GM21825 (cell line): Measurements from ENCODE around the gene TAF3.
A peak's percentile ranks its signal among the peaks of the same experiment; 100 is the strongest.

Experiments used
- ATAC-seq: cut with Tn5 transposase; IDR thresholded peaks from one replicate; pipeline ENCODE4 v1.9.1; 2021; ENCODE audit warnings: mild to moderate bottlenecking, moderate library complexity; ENCODE audit not compliant: unreplicated experiment

TAF3 gene

DNA sequence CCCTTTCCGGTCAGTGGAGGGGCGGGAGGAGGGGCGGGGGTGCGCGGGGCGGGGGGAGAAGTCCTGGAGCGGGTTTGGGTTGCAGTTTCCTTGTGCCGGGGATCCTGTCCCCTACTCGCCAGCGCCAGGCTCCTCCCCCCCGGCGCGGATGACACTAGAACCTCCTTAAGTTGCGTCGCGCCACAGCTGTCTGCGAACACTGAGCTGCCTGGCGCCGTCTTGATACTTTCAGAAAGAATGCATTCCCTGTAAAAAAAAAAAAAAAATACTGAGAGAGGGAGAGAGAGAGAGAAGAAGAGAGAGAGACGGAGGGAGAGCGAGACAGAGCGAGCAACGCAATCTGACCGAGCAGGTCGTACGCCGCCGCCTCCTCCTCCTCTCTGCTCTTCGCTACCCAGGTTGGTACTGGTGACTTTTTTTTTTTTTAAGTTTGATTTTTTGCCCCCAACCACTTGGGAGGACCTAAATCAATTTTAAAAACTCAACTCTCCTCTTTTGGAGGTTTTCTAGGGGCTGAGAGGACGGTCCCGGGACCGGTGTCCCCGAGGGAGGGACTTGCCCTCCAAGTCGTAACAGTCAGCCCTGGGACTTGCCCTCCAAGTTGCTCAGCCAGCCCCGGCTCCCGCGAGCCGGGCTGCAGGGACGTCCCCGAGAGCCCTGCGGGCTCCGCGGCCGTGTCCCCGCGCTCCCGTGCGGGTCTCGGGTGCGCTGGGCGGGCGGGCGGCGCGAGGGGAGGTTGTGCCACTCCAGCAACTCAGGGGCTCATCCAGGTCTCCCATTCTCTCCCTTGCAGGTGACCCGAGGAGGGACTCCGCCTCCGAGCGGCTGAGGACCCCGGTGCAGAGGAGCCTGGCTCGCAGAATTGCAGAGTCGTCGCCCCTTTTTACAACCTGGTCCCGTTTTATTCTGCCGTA, 236.4 kb downstream of the TAF3 start, which contains the start of gene GATA3:
TSS of gene GATA3 (plus strand) at position 195 of the 914 bp plus-strand sequence. CDS start 968 bp downstream, outside the sequence.
- peak; percentile 39 for ATAC-seq

DNA sequence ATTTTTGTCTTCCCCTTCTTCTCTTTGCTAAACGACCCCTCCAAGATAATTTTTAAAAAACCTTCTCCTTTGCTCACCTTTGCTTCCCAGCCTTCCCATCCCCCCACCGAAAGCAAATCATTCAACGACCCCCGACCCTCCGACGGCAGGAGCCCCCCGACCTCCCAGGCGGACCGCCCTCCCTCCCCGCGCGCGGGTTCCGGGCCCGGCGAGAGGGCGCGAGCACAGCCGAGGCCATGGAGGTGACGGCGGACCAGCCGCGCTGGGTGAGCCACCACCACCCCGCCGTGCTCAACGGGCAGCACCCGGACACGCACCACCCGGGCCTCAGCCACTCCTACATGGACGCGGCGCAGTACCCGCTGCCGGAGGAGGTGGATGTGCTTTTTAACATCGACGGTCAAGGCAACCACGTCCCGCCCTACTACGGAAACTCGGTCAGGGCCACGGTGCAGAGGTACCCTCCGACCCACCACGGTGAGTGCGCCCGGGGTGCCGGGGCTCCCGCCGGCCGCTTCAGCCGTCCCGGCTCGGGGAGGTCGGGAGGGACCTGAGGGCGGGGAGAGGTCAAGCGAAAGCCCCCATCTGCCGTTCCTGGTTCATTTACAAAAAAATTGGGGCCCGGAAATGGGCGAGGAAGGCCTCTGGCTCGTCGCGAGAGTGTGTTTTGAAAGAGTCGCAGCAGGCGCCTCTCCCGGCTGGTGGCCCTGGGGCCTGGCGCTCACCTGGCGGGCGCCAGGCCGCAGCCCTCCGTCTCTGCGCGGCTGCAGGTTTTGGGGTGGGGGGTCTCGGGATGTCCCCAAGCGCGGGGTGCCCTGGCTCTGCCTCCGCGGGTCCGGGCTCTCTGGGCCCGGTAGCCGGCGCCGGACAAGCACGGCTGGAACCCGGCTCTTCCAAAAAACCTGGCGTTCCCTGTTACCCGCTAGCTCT, 237.4 kb downstream of the TAF3 start:
- no peak for ATAC-seq

DNA sequence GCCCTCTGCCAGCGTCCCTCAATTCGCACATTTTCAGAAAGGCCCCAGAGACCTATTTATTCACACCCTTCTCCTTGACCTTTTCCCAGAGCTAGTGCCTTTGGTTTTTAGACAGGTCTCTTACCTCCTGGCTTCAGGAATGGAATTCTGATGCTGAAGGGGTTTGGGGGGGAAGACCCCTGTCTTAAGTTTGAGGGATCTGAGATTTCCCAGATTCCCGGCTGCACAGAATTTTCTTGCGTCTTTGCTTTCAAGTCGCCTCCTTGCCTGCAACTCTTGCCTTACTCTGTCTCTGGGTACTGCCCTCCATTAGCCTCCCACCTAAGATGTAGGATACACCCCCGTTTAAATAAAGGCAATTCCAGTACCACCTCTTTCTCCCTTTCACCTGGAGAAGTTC, 238.1 kb downstream of the TAF3 start:
- ATAC-seq = no peak

DNA sequence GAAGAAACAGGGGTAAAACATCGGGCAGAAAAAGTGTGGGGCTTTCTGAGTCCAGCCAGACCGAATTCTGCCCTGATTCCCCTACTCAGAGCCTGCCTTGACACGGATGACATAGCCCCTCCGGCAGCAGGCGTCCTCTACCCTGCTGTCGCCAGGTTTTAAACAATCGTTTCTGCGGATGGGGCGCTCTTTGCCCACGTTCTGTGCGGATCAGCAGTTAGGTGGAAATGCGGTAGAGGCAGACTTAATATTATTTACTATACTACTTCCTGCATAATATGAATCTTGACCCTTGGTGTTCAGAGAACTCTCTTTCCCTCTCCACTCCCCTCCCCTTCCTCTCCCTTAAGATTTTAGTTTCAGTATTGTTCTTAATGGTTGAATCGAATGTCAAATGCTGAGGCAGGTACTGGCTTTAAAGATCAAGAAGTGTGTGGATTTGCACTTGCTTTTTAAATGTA, 238.6 kb downstream of the TAF3 start:
- ATAC-seq = peak; percentile 18

DNA sequence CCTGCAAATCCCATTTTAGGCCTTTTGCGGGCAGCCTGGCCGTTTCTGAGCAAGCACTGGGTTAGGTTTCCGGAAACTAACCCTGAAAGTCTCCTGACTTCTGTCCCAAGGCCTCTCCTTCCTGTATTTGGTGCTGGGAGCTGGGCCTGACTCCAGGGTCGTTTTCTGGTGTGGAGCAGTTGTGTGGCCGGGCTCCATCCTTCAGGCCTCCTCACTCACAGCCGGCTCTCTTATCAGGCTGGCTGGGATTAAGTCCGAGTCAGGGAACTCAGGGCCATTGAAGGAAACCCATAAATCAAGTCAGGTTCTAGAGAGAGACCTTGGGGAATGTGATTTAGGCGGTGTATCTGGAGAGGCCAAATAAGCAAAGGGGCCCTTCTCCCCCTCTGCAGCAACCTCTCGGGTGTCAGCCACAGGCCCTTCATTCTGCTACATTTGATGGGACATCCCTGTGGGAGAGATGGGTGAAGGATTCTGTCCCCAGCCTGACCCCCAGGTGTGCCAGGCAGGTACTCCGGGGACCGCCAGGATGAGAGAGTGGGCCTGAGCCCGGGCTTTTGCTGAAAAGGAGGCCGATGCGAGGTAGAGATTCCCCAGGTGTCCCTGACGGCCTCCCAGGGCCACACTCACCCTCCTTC, 239.4 kb downstream of the TAF3 start:
- no peak for ATAC-seq

DNA sequence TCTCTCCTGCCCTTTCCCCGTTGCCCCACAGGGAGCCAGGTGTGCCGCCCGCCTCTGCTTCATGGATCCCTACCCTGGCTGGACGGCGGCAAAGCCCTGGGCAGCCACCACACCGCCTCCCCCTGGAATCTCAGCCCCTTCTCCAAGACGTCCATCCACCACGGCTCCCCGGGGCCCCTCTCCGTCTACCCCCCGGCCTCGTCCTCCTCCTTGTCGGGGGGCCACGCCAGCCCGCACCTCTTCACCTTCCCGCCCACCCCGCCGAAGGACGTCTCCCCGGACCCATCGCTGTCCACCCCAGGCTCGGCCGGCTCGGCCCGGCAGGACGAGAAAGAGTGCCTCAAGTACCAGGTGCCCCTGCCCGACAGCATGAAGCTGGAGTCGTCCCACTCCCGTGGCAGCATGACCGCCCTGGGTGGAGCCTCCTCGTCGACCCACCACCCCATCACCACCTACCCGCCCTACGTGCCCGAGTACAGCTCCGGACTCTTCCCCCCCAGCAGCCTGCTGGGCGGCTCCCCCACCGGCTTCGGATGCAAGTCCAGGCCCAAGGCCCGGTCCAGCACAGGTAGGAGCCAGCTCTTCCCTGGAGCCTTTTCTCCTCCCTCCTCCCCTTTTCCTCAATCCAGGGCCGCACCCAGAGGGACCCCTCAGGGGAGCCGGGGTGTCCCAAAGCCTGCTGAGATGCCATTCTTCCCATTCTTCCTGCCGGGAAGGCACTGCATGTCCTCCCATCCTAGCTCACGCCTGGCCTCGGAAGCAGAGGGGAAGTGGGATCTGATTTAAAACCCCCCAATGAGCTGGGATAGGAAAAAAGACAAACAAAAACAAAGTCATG, 240.2 kb downstream of the TAF3 start:
- ATAC-seq = no peak

DNA sequence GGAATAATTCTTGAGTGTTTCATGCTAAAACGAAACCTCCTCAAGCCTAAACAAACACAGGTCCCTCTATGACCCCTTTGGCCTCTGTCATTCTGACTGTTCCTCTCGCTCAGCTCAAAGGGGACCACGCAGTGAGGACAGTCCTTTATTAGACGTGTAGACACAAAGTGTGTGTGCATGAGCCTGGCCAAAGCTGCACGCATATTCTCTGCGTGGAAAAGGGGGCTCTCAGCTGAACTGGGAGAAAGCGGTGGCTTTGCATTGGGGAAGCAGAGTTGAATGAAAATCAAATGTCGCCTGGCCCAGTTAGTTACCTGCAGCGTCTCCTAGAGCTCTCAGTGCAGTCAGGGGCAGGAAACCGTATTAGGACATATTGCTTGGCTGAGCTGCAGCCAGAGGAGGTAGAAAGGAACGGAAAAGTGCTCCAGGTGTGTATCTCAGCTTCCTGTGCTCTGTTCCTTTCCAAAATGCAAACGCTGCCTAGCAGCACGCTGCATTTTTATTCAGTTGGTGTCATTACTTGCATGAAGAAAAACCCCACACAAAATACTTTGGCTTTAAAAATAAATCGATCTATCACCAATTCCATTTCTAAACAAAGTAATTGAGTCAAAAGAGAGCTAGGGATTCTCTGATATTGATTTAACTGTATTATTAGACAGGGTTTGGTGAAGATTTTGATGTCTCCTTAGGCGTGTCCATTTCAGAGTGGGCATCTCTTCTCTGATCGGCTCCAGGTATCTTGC, 241.1 kb downstream of the TAF3 start:
- ATAC-seq = no peak

DNA sequence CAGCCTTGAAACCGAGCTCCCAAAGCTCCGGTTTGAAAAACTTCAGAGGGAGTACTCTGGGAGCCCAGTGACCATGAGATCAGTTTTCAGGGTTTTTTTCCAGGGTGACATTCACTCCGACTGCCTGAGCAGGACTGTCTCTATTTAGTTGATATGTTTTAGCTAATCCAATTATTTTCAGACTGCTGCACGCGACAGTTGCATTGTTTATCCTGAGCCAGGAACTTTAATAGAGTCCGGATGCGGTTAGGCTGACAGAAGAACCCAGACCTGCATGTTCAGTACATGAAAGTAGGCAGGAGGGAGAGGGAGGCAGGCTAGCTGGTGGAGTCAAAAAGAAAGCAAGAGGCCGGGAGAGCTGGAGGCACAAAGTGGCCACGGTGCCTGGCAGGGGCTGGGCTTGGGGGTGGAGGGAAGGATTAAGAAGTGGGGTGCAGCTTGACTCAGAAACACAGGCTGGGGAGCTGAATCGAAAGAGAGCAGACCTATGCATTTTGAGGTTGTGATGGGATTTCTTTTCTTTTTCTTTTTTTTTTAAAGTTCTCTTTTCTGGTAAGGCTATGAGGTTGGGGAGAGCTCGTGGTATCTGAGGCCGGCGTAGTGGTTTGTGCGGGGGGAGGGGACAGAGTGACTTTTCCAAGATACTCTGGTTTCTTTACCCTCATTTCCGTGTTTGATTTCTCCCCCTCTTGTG, 241.9 kb downstream of the TAF3 start:
- ATAC-seq = peak; percentile 49

DNA sequence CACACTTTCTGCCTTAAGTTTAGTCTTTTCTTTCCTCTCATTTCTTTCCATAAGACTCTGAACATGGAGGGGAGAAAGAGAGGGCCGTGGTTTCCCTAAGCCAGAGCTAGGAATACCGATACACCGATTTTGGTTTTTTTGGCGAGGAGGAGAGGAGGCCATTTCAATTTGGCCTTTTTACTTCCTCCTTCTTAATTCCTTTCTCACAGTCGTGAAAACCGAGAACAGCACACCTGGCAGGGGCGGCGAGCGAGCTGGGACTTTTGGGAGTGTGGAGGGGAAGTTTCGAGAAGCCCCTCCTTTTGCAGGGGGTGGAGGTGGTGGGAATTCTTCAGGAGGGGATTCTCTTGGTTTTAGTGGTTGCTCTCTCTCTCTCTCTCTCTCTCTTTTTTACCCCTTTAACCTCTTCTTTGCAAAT, 242.4 kb downstream of the TAF3 start:
- no peak for ATAC-seq

DNA sequence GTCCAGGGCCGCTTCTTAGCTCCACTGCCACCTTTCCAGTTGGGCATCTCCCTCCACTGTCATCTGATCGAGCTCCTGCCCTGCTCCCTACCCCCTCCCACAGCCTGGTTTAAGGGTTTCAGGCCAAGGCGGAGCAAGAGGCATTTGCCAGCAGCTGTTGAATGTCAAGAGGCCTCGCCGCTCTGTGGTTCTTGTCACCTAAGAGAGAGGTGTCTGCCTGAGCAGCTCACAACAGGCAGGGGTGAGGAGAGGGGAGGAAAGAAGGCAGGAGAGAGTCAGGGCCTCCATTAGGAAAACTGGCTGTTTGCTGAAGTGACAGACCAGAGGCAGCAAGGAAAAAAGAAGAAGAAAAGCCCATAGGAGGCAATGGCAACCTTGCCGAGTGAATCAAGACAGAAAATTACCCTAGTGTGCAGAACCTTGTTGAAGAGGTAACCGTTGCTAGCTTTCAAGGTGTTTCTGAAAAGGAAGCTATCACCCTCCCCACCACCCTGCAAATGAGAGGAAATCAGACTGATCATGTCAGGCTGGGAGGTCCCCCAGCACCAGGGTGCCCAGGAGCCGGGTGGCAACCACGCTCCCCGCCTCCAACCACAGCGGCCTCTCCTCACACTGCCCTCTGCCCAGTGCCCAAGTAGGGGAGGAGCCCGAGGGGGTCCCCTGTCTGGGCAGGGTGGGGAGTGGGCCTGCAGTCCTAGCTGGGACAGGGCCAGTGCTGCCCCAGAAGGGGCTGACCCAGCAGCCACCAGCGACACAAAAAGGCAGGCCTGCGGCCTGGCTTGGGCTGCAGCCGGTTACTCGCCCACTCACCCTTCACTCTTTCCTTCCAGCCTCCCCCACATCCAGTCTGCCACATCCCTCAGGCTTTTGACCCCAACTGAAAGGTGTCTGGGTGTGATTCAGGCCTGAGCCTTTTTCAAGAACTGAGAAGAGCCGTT, 243.2 kb downstream of the TAF3 start:
- no peak for ATAC-seq

DNA sequence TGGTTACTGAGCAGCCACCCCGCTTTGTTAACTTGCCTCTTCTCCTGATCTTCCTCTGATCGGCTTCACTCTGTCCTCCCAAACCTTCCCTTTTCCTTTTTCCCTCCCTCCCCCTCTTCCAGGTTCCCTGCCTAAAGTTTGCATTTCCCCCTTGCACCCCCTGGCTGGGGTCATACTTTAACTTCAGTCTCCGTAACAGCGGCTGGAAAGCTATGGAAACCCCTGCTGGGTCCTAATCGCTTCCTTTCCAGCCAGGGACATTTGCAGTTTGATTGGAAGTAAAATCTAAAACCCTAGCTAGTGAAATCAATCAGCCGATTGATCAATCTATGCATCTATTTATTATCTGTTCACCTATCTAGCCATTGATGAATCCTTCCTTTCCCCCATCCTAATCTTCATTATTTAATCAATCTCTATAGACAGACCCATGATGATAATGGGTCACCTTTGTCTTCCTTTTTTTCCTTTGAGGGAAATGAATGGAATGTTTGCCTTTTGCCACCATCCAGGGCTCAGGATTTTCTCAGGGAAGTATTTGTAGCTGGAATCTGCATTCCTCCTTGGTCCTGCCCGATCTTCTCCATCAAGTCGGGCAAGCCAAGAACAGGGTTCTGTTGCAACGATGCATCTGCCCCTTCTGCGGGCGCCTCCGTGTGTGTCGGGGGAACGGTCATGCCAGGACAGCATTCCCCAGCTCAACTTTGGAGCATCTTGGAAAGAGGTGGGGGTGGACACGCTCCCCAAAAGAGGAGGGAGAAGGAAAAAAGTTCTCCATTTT, 245.0 kb downstream of the TAF3 start:
- no peak for ATAC-seq

DNA sequence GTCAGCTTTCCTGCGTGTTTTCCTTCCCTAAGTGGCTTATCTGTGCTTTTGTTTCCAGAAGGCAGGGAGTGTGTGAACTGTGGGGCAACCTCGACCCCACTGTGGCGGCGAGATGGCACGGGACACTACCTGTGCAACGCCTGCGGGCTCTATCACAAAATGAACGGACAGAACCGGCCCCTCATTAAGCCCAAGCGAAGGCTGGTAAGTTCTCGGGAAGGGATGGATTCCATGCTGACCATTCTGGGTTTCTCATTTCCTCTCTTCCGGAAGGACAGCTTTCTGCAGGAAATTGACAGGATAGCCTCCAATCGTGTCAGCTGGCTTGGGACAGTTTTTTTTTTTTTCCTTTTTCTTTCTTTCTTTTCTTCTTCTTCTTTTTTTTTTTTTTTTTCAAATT, 245.6 kb downstream of the TAF3 start:
- no peak for ATAC-seq

DNA sequence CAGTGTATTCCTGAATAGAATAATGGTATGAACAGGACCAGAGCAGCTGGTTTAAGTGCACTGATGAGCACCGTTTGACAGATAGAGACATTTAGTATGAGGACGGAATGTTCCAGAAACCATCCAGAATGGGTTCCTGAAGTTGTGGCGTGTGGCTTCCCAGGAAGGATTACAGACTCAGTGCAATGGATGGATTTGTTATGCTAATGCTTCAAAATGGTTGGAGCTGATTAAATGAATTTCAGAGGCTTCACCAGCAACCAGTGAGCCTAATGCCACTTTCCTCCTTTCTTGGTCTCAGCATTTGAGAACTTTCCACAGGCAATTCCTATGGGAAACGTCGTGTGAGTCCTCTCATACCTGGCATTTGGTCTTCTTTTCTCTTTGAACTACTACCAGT, 246.1 kb downstream of the TAF3 start:
- no peak for ATAC-seq

DNA sequence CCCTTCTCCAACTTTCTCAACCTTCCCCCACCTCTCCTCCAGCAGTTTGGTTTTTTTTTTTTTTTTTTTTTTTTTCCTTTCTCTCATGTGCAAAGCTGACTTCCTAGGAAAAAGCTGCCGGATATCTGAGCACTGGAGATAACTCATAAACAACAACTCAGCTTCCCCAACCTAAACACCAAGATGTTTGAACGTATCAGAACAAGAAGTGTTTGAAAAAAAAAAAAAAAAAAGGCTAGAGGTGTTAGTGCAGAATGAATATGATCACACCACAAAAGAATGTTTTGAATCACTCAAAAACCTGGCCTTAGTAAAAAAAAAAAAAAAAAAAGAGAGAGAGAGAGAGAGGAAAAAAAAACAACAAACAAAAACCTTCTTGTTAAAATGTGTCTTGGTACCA, 247.3 kb downstream of the TAF3 start:
- ATAC-seq = no peak

DNA sequence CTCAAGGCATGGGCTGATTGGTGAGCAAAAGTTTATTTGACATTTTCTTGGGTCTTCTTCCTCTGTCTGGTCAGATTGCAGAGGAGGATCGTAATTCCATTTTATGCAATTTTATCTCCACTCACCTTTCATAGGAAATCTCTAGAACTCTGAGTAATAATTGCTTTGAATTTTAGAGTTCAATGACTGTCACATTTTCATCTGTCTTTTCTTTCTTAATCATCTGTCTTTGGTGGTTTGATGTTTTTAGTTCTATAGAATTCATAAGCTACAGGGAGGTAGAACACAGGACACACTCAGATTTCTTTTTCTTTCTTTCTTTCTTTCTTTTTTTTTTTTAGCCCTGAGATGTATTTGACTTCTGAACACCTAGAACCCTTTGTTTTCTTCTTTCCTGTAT, 247.8 kb downstream of the TAF3 start:
- no peak for ATAC-seq
